Measurements from ENCODE around the gene MAST4. TPM values are rescaled to one million over a fixed set of nuclear protein-coding genes. Genes with fewer than 3 reads are reported as not detected.

Gene MAST4
- total RNA-seq, 1 donor from 2014 or later: 45.2 TPM

- no peak for DNase-seq (ENCODE audit: low spot score)
Observed at GRCh38 chr5:67173959-67174358, 577.8 kb downstream of the MAST4 start.

DNA sequence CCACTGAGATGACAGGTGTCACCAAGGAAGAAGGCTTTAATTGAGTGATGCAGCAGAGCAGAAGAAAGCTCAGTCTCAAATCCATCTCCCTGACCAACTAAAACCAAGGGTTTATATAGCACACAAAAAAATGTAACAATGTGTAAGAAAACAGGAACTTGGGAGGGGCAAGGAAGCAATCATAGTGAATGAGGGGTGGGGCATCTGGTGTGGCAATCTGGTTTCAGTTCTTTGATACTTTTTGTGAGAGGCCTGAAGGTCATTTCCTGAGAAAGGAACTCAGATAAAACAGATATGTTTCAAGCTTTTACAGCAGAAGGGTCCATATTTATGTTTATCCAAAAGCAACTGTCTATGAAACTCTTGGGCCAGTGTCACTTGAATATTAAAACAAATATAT lies 580.7 kb downstream of the MAST4 start:
- no peak for DNase-seq (ENCODE audit: low spot score)

DNA sequence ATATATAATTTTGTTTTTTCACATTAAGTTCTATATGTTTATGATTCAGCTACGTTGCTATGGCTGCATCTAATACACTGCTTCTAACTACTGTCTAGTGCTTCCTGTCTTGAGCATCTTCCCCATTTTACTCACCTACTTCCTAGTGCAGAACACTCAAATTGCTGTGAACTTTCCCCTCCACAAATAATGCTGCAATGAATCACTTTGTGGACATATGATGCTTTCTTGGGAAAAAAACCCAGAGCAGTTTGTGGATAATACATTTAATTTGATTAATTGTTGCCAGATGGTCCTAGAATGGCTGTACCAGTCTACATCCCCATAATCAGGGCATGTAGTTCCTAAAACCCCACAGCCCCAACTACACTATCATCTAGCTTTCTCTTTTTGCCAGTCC lies 581.9 kb downstream of the MAST4 start:
- no peak for DNase-seq (ENCODE audit: low spot score)

DNA sequence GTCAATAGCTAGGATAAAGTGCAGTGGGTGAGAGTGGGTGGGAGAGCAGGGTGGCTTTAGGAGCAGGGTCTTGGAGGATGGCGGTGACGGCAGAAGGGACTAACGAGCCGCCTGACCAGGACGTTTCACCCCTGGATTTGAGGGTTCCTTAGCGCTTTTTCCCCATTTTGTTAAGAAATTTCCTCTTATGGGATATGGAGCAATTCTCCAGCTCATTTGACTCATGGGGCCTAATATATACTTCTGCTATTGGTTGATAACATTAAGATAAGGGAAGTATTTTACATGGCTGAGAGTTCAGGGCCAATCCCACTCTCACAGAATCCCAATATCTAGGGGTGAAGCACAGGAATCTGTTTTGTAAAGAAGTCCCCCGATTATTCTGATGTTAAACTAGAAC lies 582.8 kb downstream of the MAST4 start:
- DNase-seq (ENCODE audit: low spot score): no peak

- DNase-seq (ENCODE audit: low spot score): no peak
Observed at GRCh38 chr5:67179697-67180361, 583.6 kb downstream of the MAST4 start.

DNA sequence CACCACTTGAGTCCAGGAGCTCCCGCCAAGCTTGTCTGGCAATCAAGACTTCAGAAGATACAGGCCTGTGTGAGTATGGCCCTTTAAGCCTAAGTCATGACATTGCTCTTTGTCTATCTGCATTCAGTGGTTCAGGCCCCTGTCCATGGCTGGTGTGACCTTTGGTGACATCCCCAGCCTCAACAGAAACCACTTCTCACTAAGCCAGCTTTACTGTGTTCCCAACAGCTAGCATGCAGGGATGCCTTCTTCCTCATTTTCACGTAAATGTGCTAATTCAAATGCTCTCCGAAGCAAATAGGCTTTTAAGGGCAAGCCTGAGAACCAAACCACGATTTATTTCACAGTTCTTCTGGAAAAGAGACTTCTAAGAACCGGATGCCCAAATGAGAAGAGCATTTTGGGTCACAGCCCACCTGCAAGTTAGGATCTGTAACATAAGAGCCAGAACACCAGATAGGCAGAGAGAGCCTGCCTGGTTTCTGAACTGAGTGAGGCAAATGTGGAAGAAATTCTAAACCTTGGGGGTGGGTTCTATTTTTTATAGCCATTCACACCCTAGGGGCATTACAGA lies 585.5 kb downstream of the MAST4 start:
- DNase-seq (ENCODE audit: low spot score): no peak

GRCh38 chr5:67182301-67182790 lies 586.2 kb downstream of the MAST4 start:
- DNase-seq (ENCODE audit: low spot score): no peak

DNA sequence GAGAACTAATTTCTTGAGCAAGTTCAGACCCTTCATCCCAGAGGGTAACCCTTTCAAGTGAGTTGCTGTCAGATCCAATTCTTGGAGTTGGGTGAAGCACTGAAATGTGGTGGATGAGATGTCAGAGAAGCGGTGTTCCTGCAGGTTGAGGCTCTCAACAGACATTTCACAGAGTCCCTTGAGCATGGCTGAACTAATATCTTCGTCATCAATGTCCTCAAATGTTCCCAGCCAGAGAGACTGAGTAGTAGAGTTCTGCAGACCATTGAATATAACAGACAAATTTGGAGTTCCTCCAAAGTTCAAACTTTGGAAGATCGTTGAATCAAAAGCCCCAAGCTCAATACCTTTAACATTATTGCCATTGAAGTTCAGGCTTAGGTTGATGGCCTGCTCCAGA lies 587.7 kb downstream of the MAST4 start:
- DNase-seq (ENCODE audit: low spot score): no peak

DNA sequence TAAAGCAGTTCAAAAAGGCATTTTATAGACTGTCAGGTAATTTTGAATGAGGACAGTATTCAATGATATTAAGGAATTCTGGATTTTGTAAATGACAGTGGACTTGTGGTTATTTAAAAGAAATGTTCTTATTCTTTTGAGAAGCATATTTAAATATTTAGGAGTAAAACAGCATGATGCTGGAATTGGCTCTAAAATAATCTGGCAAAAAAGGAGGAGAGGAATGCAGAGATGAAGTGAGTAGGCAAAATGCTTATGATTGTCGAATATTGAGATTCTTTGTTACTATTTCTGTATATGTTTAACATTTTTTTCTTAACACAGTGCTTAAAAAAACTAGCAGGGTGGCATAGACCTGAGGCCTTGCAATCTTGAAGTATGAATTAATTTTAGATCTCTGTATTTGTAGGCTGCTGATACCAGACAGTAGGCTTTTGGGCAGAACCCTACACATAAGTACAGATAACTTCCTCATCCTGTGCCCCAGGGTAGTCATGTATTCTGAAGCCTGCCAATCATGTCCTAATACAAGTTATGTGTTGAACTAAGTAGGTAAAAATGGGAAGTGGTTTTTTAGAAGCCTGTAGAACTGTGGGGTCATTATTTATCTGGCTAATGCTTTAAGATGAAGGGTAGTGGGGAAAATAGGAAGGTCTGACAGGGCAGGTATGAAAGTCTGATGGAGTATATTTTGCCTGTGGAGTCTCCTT lies 591.0 kb downstream of the MAST4 start:
- DNase-seq (ENCODE audit: low spot score): no peak

- no peak for DNase-seq (ENCODE audit: low spot score)
Observed at GRCh38 chr5:67188274-67189078, 592.3 kb downstream of the MAST4 start.

DNA sequence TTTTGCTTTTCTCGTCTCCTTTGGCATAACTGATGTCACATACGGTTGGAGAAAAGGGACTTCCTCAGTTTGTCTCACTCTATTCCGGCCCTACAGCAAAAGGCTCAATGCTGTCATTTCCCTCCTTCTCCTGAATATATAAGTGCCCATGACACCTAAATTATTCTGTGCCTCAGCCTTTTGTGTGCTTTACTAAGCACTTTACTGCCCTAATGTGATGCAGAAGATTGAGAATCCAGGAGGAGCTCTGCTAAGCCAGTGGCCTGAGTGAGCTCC lies 592.8 kb downstream of the MAST4 start:
- DNase-seq (ENCODE audit: low spot score): no peak

DNA sequence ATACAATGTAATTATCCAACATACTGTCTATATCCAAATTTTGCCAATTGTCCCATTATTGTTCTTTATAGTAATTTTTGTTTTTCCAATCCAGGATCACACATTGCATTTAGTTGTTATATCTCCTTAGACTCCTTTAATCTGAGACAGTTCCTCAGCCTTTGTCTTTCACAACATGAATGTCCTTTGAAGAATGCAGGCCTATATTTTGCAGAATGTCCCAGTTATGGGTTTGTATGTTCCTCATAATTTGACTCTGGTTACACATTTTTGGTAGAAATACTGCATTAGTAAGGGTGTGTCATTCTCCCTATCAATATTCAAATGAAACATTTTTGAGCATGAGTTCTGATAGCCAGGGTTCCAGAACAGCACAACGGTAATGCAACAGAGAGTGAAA lies 593.7 kb downstream of the MAST4 start:
- DNase-seq (ENCODE audit: low spot score): no peak

DNA sequence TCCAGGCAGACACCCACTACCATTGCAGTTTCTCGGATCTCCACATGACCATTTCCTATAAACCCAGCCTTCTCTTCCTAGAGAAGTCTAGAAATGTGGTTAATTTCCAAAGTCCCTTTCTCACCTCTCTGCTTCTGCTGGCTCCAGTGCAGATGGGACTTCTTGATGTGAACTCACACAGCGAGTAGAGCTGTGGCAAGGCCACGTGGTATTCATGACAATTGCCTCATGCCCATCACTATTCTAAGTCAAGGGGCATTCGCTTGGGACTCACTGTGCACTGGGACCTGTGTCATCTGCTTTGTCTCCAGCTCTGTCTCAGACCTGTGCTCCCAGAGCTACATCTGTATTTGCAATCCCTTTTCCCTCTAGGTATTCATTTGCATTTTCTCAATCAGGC lies 594.2 kb downstream of the MAST4 start:
- DNase-seq (ENCODE audit: low spot score): no peak

DNA sequence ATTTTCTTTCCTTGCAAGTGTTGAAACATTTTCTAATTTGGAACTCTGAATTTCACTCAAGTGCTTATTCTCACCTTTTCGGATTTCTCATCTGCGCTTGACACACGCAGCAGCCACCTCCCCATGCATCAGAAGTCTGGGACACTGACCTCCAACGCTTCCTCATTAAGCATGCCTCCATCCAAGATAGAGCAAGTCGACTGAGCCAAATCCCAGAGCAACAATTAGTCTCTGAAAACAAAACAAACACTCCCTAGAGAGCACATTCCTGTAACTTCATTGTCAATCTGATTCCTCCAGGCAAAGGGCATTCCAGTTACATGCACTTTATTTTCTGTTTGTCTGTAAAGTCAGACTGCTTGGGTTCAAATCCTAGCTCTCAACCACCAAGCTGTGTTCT lies 594.7 kb downstream of the MAST4 start:
- DNase-seq (ENCODE audit: low spot score): no peak

DNA sequence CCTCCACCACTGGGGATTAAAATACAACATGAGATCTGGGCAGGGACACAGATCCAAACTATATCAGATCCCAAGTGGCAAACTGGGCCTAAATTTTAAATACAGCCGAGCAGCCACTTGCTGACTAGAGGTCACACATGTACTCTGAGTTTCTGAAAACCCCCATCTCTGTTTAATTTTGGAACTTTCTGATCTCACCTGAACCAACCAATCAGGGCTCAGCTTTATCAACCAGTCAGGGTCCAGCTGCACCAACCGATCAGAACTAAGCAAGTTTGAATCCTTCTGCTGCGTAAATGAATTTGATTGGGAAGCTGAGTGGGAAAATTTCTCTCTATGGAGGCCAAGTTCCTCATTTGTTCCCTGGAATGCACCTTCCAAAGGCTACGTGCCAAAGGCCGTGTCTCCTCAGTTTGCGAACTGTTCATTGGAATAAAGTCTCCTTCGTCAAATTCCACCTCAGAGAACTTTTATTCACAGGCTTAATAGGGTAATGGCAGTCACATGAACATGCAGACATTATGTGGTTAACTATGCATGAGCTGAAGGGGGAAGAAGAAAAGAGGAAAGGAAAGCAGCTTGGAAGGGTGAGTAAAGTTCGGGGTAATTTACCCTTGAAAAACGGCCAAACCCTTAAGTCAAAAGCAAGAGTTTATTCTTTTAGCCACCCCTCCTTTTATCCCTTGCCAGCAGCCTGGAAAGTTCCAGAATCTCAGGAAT lies 596.7 kb downstream of the MAST4 start:
- no peak for DNase-seq (ENCODE audit: low spot score)

- DNase-seq (ENCODE audit: low spot score): no peak
Observed at GRCh38 chr5:67193439-67193807, 597.2 kb downstream of the MAST4 start.

DNA sequence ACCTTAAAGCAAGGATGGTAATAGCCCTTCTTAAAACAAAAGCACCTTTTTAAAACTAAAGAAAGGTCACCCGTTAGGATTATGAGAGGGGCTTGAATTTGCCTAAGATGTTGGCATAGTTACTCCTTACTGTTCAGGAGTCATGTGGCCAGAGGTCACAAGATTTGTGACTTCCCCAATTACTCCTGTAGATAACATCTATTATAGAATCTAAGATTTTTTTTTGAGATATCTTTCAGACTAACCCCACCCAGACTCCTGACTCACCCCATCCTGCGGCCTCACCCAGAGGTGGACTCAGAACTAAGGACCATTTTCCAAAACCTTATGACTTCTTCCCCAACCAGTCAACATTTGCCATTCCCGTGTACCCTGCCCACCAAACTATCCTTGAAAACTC lies 598.0 kb downstream of the MAST4 start:
- DNase-seq (ENCODE audit: low spot score): no peak

DNA sequence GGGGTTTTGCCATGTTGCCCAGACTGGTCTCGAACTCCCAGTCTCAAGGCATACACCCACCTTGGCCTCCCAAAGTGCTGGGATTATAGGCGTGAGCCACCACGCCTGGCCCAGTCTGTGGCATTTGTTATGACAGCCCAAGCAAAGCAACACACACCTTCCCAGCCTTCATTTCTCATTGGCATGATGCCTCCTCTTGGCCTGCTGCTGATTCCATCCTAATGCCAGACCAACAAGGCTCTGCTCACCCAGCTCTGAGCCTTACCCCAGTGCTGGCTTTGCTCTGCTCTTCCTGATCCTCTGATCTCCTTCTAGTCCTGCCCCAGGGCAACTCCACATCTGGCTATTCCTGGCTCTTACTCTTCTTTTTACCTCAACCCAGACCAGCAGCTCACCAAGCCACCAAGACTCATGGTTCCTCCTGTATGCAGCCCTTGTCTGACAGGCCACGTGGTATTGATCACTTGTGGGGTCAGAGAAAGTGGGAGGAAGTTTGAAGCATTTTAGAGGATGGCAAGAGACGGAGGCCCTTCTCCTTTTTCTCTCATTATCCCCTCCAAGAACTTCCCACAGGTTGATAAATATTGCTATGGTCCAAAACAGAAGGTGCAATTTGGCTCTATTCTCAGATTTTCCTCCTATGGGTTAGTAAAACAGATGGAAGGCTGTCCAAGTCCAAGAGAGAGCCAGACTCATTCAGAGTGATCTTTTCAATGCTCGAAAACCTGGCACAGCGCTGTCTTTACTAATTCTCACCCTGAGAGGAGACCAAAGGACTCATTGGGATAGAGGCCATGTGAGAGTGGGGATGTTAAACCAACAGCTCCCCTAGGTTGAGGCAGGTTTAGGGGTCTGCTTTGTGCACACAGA lies 599.4 kb downstream of the MAST4 start:
- DNase-seq (ENCODE audit: low spot score): no peak

- no peak for DNase-seq (ENCODE audit: low spot score)
Observed at GRCh38 chr5:67196537-67197059, 600.4 kb downstream of the MAST4 start, which contains the start of gene CD180. Gene CD180 (minus strand): TSS chr5:67196799. CDS start chr5:67196641, 158 bp downstream.

DNA sequence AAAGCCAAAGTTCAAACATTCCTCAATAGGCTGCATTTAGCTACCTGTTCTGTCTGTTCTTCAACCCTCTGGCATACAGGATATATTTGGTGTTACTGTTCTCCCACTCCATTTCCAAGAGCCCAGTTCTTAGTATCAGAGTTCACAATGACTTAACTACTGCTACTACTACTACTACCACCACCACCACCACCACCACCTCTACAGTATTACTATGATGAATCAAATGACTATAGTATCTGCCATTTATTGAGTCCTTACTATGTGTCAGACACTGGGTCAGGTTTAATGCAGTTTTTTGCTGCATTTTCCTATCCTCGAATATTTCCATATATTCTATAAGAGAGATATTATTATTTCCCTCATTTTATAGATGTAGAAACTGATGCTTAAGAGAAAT lies 601.3 kb downstream of the MAST4 start:
- DNase-seq (ENCODE audit: low spot score): no peak

All from mesenteric fat pad (tissue), 1 donor.